HUES48 (cell line): ENCODE measurements around the gene MROH2B.
"Not testable (repeated sequence)": the region's sequence is repeated elsewhere in the genome, so short reads cannot be mapped to it uniquely, and the experiment has no call there.

Source experiments
- H3K27ac ChIP-seq: one replicate; pipeline ENCODE4 v1.7.0; 2013; ENCODE audit warnings: low read depth, low read length, inconsistent platforms
- H3K27me3 ChIP-seq: 2 replicates; pipeline ENCODE4 v1.6.1; 2013; ENCODE audit warnings: mild to moderate bottlenecking, low read length; ENCODE audit not compliant: control insufficient read depth, insufficient read depth
- H3K36me3 ChIP-seq: 2 replicates; pipeline ENCODE4 v1.6.1; 2013; ENCODE audit warnings: low read length; ENCODE audit not compliant: control insufficient read depth, insufficient read depth
- H3K4me1 ChIP-seq: 2 replicates; pipeline ENCODE4 v1.6.1; 2013; ENCODE audit warnings: mild to moderate bottlenecking, low read length; ENCODE audit not compliant: control insufficient read depth, insufficient read depth
- H3K4me3 ChIP-seq: 2 replicates; pipeline ENCODE4 v1.5.1; 2013; ENCODE audit warnings: mild to moderate bottlenecking, low read depth, low read length
- H3K9ac ChIP-seq: 2 replicates; pipeline ENCODE4 v1.6.1; 2013; ENCODE audit warnings: mild to moderate bottlenecking, low read depth, low read length, moderate library complexity
- H3K9me3 ChIP-seq: 2 replicates; pipeline ENCODE4 v1.6.1; 2013; ENCODE audit warnings: low read length; ENCODE audit not compliant: control insufficient read depth, insufficient read depth

The MROH2B gene

DNA sequence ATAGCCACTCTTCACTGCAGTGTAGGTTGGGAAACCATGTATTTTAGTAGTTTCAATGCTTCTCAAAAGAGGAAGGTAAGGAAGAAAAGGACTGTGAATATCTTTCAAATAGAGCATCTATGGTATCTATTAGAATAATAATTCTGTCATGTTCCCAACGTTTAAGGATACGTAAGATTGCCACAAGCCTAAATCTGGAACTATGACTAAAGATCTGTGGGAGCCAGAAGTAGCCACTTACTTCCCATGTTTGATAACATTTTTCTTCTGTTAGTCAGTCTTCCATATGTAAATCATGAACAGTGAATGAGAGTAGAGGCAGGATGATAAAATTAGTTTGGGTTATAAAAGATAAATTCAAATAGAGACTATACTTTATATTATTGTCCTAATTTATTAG lies 16.3 kb upstream of the MROH2B start:
- Histone ChIP-seq H3K9ac (no peak overlapping the region), H3K9me3 (no peaks in the 10 kb centered on the region), H3K36me3 (no peaks in the 10 kb centered on the region), H3K27me3 (no peaks in the 10 kb centered on the region), H3K27ac (no peak overlapping the region), H3K4me1 (peaks cover 2% of the 10 kb centered on the region; the same call in 1 of the 2 replicates), H3K4me3 (no peak overlapping the region)

DNA sequence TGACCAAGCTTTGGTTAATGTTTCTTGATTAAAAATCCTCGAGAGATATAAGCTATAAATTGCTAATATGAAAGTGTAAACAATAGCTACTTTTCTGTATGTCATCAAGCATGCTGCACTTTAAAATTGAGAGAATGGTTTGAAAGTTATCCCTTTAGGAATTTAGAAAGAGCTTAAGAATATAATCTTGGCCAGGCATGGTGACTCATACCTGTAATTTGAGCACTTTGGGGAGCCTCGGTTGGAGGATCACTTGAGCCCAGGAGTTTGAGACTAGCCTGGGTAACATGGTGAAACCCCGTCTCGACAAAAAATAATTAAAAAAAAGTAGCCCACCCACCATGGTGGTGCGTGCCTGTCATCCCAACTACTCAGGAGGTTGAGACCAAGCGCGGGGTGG lies 12.2 kb upstream of the MROH2B start:
- Histone ChIP-seq H3K9me3 (peaks cover 19% of the 10 kb centered on the region; the same call in 1 of the 2 replicates), H3K27ac (no peak overlapping the region), H3K9ac (no peak overlapping the region), H3K27me3 (no peaks in the 10 kb centered on the region), H3K36me3 (no peaks in the 10 kb centered on the region), H3K4me3 (no peak overlapping the region), H3K4me1 (peaks cover 2% of the 10 kb centered on the region; the same call in 1 of the 2 replicates)

DNA sequence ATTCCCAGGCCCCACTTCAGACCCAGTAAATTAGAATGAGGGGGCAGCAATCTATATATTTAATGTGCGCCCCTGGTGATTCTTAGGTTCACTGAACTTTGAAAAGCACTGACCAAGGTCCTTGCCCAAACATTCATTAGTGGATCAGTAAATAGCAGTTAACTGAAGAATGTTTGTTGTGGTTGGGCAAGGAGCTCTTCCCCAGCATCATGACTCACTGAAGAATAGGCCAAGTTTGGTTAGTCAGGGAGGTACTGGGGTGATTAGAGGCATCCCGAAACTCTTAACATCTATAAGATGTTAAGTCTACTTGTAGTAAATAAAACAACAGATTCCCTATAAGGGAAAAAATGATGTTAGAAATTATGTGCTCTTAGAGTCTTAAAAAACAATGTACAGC lies 833 bp upstream of the MROH2B start:
- H3K4me3 ChIP-seq: no peak overlapping the region
- H3K4me1 ChIP-seq: peaks cover 9% of the 10 kb centered on the region; the same call in 1 of the 2 replicates
- H3K27ac ChIP-seq: no peak overlapping the region
- no peaks in the 10 kb centered on the region for H3K36me3 ChIP-seq
- H3K9me3 ChIP-seq: no peaks in the 10 kb centered on the region
- no peaks in the 10 kb centered on the region for H3K27me3 ChIP-seq
- no peak overlapping the region for H3K9ac ChIP-seq

DNA sequence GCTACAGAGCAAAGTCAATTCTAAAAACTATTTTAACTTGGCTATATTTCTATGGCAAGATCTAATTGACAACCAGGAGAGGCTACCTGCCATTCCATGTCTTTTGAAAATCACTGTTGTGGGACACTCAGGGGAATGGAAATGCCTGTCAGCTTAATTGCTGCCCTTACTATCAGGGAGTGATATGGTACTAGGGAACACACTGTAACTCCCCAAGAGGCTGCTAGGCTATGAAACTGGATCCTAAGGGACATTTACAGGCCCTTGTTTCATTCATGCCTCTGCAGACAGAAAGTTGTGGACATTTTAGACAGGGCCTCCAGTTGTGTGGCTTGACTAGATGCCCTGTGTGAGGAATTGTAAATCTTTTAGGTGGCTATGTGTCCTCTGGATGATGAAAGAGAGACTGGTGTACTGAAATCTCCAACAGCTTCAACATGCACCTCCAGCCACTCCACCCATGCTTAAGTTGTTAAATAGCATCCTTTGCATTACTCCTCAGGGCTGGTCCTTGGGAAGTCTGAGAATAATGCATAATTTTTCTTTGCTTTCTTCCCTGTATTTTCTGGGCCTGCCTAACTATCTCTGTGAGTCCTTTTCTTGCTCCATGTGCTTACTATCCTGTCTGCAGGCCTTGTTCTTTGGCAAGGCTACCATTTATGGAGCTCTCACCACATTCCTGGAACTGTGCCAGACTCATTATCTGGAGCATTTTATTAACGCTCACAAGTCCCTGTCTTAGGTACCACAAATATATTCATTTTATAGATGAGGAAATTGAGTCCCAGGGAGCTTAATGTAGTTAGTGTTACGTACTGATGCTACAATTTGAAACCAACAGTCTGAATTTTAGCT lies 3.2 kb downstream of the MROH2B start:
- H3K36me3 ChIP-seq: no peaks in the 10 kb centered on the region
- H3K27me3 ChIP-seq: no peaks in the 10 kb centered on the region
- H3K27ac ChIP-seq: no peak overlapping the region
- H3K4me1 ChIP-seq: peaks cover 28% of the 10 kb centered on the region
- H3K4me3 ChIP-seq: no peak overlapping the region
- no peaks in the 10 kb centered on the region for H3K9me3 ChIP-seq
- no peak overlapping the region for H3K9ac ChIP-seq

DNA sequence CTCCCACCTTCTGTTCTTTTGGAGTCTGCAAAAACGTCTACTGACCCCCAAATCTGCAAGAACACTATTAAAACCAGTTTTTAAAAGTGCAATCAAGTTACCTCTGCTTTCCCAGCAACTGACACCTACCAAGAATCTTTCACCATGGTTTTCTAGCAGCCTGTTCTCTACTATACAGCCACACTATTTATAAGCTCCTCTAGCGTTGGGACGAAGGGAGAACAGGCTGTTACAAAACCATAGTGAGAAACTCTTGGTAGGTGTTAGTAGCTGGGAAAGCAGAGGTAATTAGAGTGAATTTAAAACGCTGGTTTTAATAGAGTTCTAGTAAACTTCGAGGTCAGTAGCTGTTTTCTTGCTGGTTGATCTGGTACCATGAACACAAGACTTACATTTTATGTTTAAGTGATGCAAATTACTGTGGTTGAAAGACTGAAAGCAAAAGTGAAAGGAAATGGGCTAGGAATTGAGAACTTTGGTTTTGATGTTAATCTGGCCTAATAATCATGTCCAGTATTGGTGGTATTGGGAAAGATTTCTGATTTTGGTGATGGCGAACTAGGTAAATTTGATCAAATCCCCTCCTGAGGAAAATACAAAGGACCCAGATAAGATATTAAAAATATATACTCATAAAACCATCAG lies 5.3 kb downstream of the MROH2B start:
- Histone ChIP-seq H3K4me1 (peaks cover 28% of the 10 kb centered on the region), H3K27ac (no peak overlapping the region), H3K9me3 (no peaks in the 10 kb centered on the region), H3K4me3 (no peak overlapping the region), H3K27me3 (no peaks in the 10 kb centered on the region), H3K36me3 (no peaks in the 10 kb centered on the region), H3K9ac (no peak overlapping the region)

DNA sequence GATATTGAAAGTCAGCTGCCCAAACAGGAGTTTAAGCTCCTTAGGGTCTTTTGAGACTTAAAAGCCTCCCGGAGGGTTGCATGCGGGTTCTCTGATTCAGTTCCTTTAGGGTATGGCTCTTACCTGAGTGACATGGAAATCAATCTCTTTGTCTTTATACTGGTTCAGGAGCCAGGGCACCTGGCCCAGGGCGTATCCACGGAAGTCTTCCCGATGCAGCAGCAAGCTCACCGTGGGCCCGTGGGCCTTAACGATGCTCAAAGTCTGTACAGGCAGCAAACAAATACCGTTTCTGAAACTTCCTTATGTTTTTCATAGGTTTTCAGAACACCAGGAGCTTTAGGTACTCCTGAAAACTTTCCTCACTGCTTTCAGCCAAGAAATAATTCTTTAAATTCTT lies 13.2 kb downstream of the MROH2B start:
- no peak overlapping the region for H3K27ac ChIP-seq
- no peaks in the 10 kb centered on the region for H3K36me3 ChIP-seq
- no peaks in the 10 kb centered on the region for H3K4me1 ChIP-seq
- no peaks in the 10 kb centered on the region for H3K27me3 ChIP-seq
- no peak overlapping the region for H3K4me3 ChIP-seq
- no peaks in the 10 kb centered on the region for H3K9me3 ChIP-seq
- no peak overlapping the region for H3K9ac ChIP-seq

DNA sequence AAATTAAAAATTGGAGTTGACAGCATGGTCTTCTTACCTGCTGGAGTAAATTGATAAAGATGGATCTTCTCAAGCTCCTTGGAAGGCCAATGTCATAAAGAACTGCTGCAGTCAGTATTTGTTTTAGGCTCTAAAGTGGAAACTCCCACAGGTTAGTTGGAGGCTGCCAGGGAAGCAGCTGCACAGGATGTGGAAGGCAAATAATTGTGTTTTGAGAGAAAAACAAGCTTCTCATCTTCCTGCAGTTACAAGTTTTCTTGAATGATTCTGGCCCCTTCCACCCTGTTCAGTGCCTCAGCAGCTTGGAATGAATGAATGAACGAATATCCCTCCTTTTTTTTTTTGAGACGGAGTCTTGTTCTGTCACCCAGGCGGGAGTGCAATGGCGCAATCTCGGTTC lies 13.9 kb downstream of the MROH2B start:
- Histone ChIP-seq H3K27ac (no peak overlapping the region), H3K4me1 (no peaks in the 10 kb centered on the region)

DNA sequence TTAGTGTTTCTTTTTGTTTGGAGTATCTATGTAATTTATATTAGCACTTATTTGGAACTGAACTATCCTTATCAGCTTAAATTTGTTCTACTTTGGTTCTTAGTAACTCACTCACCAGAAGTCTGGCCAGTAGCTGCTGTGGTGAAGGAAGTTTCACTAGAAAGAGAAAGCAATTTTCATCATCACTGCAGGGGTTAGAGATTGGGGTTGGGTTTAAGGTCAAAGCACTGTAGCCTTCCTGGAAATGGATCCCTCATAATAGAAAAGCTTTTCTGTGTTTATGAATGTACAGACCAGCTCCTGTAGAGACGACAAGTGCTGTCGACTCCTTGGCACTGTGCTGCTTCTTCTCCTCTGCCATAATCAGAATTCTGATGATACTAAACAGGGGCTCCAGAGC lies 22.2 kb downstream of the MROH2B start:
- no peak overlapping the region for H3K9ac ChIP-seq
- no peaks in the 10 kb centered on the region for H3K4me1 ChIP-seq
- H3K9me3 ChIP-seq: no peaks in the 10 kb centered on the region
- no peak overlapping the region for H3K4me3 ChIP-seq
- no peaks in the 10 kb centered on the region for H3K27me3 ChIP-seq
- H3K27ac ChIP-seq: no peak overlapping the region
- no peaks in the 10 kb centered on the region for H3K36me3 ChIP-seq

More for the DNA sequence above, 13.9 kb downstream of the MROH2B start:
- no peaks in the 10 kb centered on the region for H3K27me3 ChIP-seq
- H3K36me3 ChIP-seq: no peaks in the 10 kb centered on the region
- H3K4me3 ChIP-seq: no peak overlapping the region
- no peaks in the 10 kb centered on the region for H3K9me3 ChIP-seq
- H3K9ac ChIP-seq: no peak overlapping the region

DNA sequence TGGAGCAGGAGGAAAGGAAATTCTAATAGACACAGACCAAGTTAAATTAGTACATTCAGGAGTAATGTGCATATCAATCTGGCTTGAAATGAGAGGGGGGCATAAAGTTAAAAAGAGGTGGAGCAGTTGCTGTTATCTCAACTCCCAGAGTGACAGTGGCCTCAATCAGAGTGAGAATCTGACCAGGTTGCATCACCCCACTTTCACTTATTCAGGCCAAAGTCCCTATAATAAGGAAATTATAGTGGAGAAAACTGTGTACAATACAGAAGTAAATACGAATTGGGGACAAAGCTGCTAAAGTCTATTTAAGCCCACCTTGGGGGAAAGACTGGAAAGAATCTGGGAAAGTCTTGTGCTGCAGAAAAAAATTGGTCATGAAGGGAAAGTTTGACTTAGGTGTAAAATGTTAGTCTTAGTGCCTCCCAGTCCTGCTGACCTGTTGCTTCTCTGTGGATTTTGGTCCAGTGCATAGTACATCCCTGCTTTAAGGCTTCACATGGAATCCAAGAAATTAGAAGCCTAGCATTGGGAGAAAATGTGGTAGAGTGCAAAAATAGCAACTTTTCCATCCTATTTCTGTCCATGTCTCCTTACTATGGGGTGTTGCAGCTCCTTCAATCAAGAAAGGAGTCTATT lies 27.9 kb downstream of the MROH2B start:
- Histone ChIP-seq H3K4me3 (no peak overlapping the region), H3K4me1 (no peaks in the 10 kb centered on the region), H3K27me3 (no peaks in the 10 kb centered on the region), H3K9ac (no peak overlapping the region), H3K27ac (no peak overlapping the region), H3K9me3 (no peaks in the 10 kb centered on the region), H3K36me3 (no peaks in the 10 kb centered on the region)

DNA sequence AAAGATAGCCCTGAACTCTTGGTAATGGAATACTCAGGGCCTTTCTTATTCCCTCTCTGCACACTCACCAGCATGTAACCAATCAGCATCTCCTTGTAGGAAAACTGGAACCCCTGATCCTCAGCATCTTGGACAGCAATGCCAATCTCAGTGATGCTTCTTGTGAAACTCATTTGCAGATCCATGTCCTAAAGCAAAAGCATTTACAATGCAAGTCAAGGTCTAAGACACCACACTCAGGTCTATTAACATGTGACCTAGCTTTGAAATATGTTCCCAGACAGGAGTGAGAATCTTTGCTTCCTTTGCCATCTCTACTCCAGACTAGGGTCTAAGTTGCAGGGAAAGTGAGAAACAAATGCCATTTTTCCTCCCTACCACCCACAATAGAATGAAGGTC lies 38.2 kb downstream of the MROH2B start:
- Histone ChIP-seq H3K36me3 (no peaks in the 10 kb centered on the region), H3K27me3 (no peaks in the 10 kb centered on the region), H3K27ac (no peak overlapping the region), H3K4me1 (no peaks in the 10 kb centered on the region), H3K9ac (no peak overlapping the region), H3K4me3 (no peak overlapping the region), H3K9me3 (no peaks in the 10 kb centered on the region)

DNA sequence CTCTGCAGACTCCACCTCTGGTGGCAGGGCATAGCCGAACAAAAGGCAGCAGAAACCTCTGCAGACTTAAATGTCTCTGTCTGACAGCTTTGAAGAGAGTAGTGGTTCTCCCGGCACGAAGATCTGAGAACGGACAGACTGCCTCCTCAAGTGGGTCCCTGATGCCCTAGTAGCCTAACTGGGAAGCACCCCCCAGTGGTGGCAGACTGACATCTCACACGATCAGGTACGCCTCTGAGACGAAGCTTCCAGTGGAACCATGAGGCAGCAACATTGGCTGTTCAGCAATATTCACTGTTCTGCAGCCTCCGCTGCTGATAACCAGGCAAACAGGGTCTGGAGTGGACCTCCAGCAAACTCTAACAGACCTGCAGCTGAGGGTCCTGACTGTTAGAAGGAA lies 48.5 kb downstream of the MROH2B start:
- H3K4me1 ChIP-seq, H3K27me3 ChIP-seq, H3K9ac ChIP-seq, H3K27ac ChIP-seq, H3K4me3 ChIP-seq, H3K36me3 ChIP-seq: not testable (repeated sequence)
- peaks cover 12% of the 10 kb centered on the region for H3K9me3 ChIP-seq
